GM23338 (cell line): ENCODE measurements around the gene INTS14. TPM values are rescaled to one million over a fixed set of nuclear protein-coding genes. Genes with fewer than 3 reads are reported as not detected.

Experiments
- ATAC-seq: fragments of 200-7000 bp; cut with Tn5 transposase; 3 replicates; pipeline ENCODE4 v1.9.1; 2020
- DNase-seq: peaks from one replicate; pipeline ENCODE4 v3.0.0-alpha.2; 2015; ENCODE audit warnings: low spot score
- H2AFZ ChIP-seq: fragments of 200-600 bp; sonication (generic); 2 replicates; pipeline ENCODE4 v1.8.0; 2016; ENCODE audit warnings: antibody characterized with exemption, mild to moderate bottlenecking, moderate library complexity
- H3F3A ChIP-seq: fragments of 200-600 bp; sonication (generic); replicated peaks from 2 replicates; pipeline ENCODE4 v1.8.0; 2017; ENCODE audit warnings: antibody characterized with exemption, mixed run types, low read depth
- H3K27ac ChIP-seq: fragments of 200-600 bp; sonication (generic); 2 replicates; pipeline ENCODE4 v1.6.1; 2016; ENCODE audit warnings: low read depth
- H3K27me3 ChIP-seq: fragments of 200-600 bp; sonication (generic); 2 replicates; pipeline ENCODE4 v1.8.0; 2016; ENCODE audit warnings: mild to moderate bottlenecking, mixed run types, moderate library complexity; ENCODE audit not compliant: insufficient read depth
- H3K36me3 ChIP-seq: fragments of 200-600 bp; sonication (generic); 2 replicates; pipeline ENCODE4 v1.8.0; 2016; ENCODE audit warnings: mild to moderate bottlenecking; ENCODE audit not compliant: insufficient read depth
- H3K4me1 ChIP-seq: fragments of 200-600 bp; sonication (generic); 2 replicates; pipeline ENCODE4 v1.8.0; 2016; ENCODE audit warnings: mild to moderate bottlenecking, moderate library complexity; ENCODE audit not compliant: insufficient read depth
- H3K4me2 ChIP-seq: fragments of 200-600 bp; sonication (generic); 2 replicates; pipeline ENCODE4 v1.7.1; 2017; ENCODE audit warnings: mixed run types
- H3K4me3 ChIP-seq: fragments of 200-600 bp; sonication (generic); 2 replicates; pipeline ENCODE4 v1.6.1; 2016; ENCODE audit warnings: mixed run types
- H3K79me2 ChIP-seq: fragments of 200-600 bp; sonication (generic); replicated peaks from 2 replicates; pipeline ENCODE4 v1.8.0; 2017; ENCODE audit warnings: mild to moderate bottlenecking; ENCODE audit not compliant: insufficient read depth
- H3K9me2 ChIP-seq: fragments of 200-600 bp; sonication (generic); 2 replicates; pipeline ENCODE4 v1.8.0; 2017; ENCODE audit not compliant: insufficient read depth
- H4K20me1 ChIP-seq: fragments of 200-600 bp; sonication (generic); replicated peaks from 2 replicates; pipeline ENCODE4 v1.8.0; 2017; ENCODE audit warnings: mild to moderate bottlenecking; ENCODE audit not compliant: insufficient read depth
- H3K27ac Mint-ChIP-seq: 2 replicates; pipeline ENCODE4 v1.8.0; 2020; ENCODE audit warnings: inconsistent platforms, mild to moderate bottlenecking, moderate library complexity, mixed read lengths
- H3K27me3 Mint-ChIP-seq: 3 replicates; pipeline ENCODE4 v1.8.0; 2022; ENCODE audit warnings: low read depth, mild to moderate bottlenecking, moderate library complexity, mixed read lengths, inconsistent platforms; ENCODE audit not compliant: insufficient read depth, poor library complexity
- H3K36me3 Mint-ChIP-seq: 3 replicates; pipeline ENCODE4 v1.8.0; 2021; ENCODE audit warnings: low read depth, mild to moderate bottlenecking, inconsistent platforms, moderate library complexity, mixed read lengths
- H3K4me1 Mint-ChIP-seq: 3 replicates; pipeline ENCODE4 v1.8.0; 2020; ENCODE audit warnings: mild to moderate bottlenecking, inconsistent platforms, mixed read lengths
- H3K4me3 Mint-ChIP-seq: 3 replicates; pipeline ENCODE4 v1.8.0; 2021; ENCODE audit warnings: moderate library complexity, mild to moderate bottlenecking, inconsistent platforms, mixed read lengths
- H3K9me3 Mint-ChIP-seq: 3 replicates; pipeline ENCODE4 v1.8.0; 2020; ENCODE audit warnings: moderate library complexity, mild to moderate bottlenecking, inconsistent platforms, mixed read lengths
- CREB1 ChIP-seq: fragments of 250-450 bp; sonication (Bioruptor Pico); IDR thresholded peaks from 2 replicates; pipeline ENCODE4 v1.5.0; 2020; ENCODE audit warnings: low read depth, mild to moderate bottlenecking, moderate library complexity
- EZH2 ChIP-seq: fragments of 200-600 bp; sonication (generic); IDR thresholded peaks from one replicate; pipeline ENCODE4 v1.8.0; 2017; ENCODE audit warnings: antibody characterized with exemption, mild to moderate bottlenecking, low read depth; ENCODE audit not compliant: unreplicated experiment
- EZH2phosphoT487 ChIP-seq: fragments of 200-600 bp; sonication (generic); IDR thresholded peaks from one replicate; pipeline ENCODE4 v1.8.1; 2018; ENCODE audit warnings: antibody characterized with exemption; ENCODE audit not compliant: unreplicated experiment
- JUNB ChIP-seq: IDR thresholded peaks from one replicate; pipeline ENCODE4 v1.6.1; 2016; ENCODE audit warnings: antibody characterized with exemption; ENCODE audit not compliant: unreplicated experiment
- NANOG ChIP-seq: IDR thresholded peaks from 2 replicates; pipeline ENCODE4 v1.6.1; 2016; ENCODE audit warnings: antibody characterized with exemption, borderline replicate concordance
- POLR2AphosphoS5 ChIP-seq: IDR thresholded peaks from 2 replicates; pipeline ENCODE4 v1.6.1; 2016; ENCODE audit warnings: antibody characterized with exemption, low read depth
- STAT1 ChIP-seq: IDR thresholded peaks from one replicate; pipeline ENCODE4 v1.6.1; 2016; ENCODE audit warnings: antibody characterized with exemption; ENCODE audit not compliant: unreplicated experiment
- ZNF114 ChIP-seq: fragments of 250-450 bp; sonication (Bioruptor Pico); IDR thresholded peaks from 2 replicates; pipeline ENCODE4 v1.5.0; 2020; ENCODE audit warnings: mild to moderate bottlenecking, moderate library complexity
- ZNF331 ChIP-seq: fragments of 250-450 bp; sonication (Bioruptor Pico); IDR thresholded peaks from 2 replicates; pipeline ENCODE4 v1.5.0; 2020; ENCODE audit warnings: low read depth, mild to moderate bottlenecking, moderate library complexity
- polyA plus RNA-seq: library from polyadenylated mRNA; unstranded; fragments of >200 nt; fragmentation: Nextera tagmentation; extraction: Ambion mirVana; gene quantifications from 2 replicates; pipeline ENCODE4 v1.2.1, GENCODE V29; 2016
- total RNA-seq: library from RNA; depleted of rRNA; stranded (reverse); fragments of >200 nt; shearing (Covaris generic); gene quantifications from 2 replicates; pipeline ENCODE4 v1.2.3, GENCODE V29; 2014
- TF ChIP-seq, protein P1 (sequence below), 2 experiments: fragments of 200-600 bp in 1 of 2; sonication (generic) in 1 of 2; conservative IDR thresholded peaks; 2 replicates each; pipeline versions ENCODE4 v1.5.1 to v1.6.1; 2016 to 2017; ENCODE audit warnings: antibody characterized with exemption in 2 of 2, low read depth in 2 of 2, mild to moderate bottlenecking in 2 of 2, moderate library complexity in 1 of 2
- TF ChIP-seq, protein P2 (sequence below): IDR thresholded peaks from 2 replicates; pipeline ENCODE4 v1.6.1; 2016; ENCODE audit warnings: antibody characterized with exemption
- TF ChIP-seq, protein P3 (sequence below): IDR thresholded peaks from one replicate; pipeline ENCODE4 v1.6.1; 2018; ENCODE audit warnings: antibody characterized with exemption; ENCODE audit not compliant: unreplicated experiment

INTS14 gene
- total and polyA plus RNA-seq, 2 experiments from 2014 or later: 15.2 to 37.7 TPM

DNA sequence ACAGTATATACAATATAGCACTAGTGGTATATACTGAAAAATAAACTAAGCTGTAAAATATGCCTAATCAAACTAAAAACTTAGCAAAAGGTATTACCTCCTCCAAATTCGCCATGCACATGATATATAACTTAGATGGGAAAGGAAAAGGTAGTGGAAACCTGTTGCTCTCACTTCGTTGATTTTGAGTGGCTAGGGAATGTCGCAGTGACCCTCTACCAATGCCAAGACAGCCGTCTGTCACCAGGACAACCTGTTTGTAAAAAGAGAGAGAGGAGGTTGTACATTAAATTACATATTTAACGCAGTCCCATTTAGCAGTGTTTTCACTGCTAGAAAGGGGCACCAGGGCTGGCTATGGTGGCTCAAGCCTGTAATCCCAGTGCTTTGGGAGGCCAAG is 11.3 kb downstream of the INTS14 start:
- ATAC-seq: no peak
- Mint-ChIP-seq H3K27ac (no peak overlapping the region), H3K4me1 (no peaks in the 10 kb centered on the region), H3K9me3 (no peaks in the 10 kb centered on the region), H3K4me3 (no peak overlapping the region), H3K36me3 (peaks cover 31% of the 10 kb centered on the region; the same call in 2 of the 3 replicates), H3K27me3 (no peaks in the 10 kb centered on the region)
- no peaks in the 10 kb centered on the region for H3K27me3 ChIP-seq
- peaks cover 19% of the 10 kb centered on the region; the same call in 1 of the 2 replicates for H3K36me3 ChIP-seq
- H3K4me2 ChIP-seq: no peak overlapping the region
- no peaks in the 10 kb centered on the region for H3K79me2 ChIP-seq
- TF ChIP-seq ZNF331 (CRISPR knock-in tag) (no peak), ZNF114 (CRISPR knock-in tag) (no peak), POLR2AphosphoS5 (no peak), NANOG (no peak), EZH2 (no peak)
- no peak overlapping the region for H3K4me3 ChIP-seq
- H4K20me1 ChIP-seq: no peaks in the 10 kb centered on the region; the same call in none of the 2 replicates
- no peak overlapping the region for H3K27ac ChIP-seq
- no peak for DNase-seq
- H3K9me2 ChIP-seq: no peaks in the 10 kb centered on the region
- no peaks in the 10 kb centered on the region for H3F3A ChIP-seq
- no peak overlapping the region for H2AFZ ChIP-seq
- no peaks in the 10 kb centered on the region for H3K4me1 ChIP-seq

DNA sequence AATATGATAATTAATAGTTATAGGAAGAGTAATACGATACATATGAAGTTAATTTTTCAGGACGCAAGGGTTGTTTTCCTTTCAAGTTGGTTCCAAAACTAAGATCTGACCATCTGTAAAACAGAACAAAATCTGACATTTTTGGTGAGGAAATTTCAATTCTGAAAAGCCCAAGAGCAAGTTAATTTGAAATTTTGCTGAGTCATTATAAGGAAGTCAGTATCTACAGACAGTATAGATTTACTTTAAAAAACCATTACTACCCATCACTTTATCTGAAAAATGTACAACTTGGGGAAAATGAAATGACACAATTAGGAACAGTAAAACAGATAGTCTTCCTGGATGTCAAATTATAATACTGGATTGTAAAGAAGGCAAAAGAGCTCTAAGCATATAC is 12.5 kb downstream of the INTS14 start:
- ATAC-seq (no peak), DNase-seq (no peak)
- Mint-ChIP-seq H3K4me1 (no peaks in the 10 kb centered on the region), H3K4me3 (no peak overlapping the region), H3K27me3 (no peaks in the 10 kb centered on the region), H3K27ac (peak overlapping the region; percentile 87), H3K36me3 (peaks cover 32% of the 10 kb centered on the region; the same call in 2 of the 3 replicates), H3K9me3 (no peaks in the 10 kb centered on the region)
- no peak overlapping the region for H3K4me2 ChIP-seq
- no peak overlapping the region for H2AFZ ChIP-seq
- no peaks in the 10 kb centered on the region; the same call in none of the 2 replicates for H4K20me1 ChIP-seq
- no peaks in the 10 kb centered on the region for H3K79me2 ChIP-seq
- H3K36me3 ChIP-seq: peaks cover 21% of the 10 kb centered on the region; the same call in 1 of the 2 replicates
- no peaks in the 10 kb centered on the region for H3K27me3 ChIP-seq
- no peak overlapping the region for H3K4me3 ChIP-seq
- no peaks in the 10 kb centered on the region for H3F3A ChIP-seq
- H3K9me2 ChIP-seq: no peaks in the 10 kb centered on the region
- H3K4me1 ChIP-seq: no peaks in the 10 kb centered on the region
- 0 out of 2 replicates have a peak overlapping the region, but pooled peaks have one; percentile 36 for H3K27ac ChIP-seq
- TF ChIP-seq ZNF114 (CRISPR knock-in tag) (no peak), CREB1 (no peak), EZH2 (no peak), ZNF331 (CRISPR knock-in tag) (no peak), EZH2phosphoT487 (no peak), JUNB (no peak), POLR2AphosphoS5 (no peak), STAT1 (no peak)
- TF ChIP-seq, protein P1, sequence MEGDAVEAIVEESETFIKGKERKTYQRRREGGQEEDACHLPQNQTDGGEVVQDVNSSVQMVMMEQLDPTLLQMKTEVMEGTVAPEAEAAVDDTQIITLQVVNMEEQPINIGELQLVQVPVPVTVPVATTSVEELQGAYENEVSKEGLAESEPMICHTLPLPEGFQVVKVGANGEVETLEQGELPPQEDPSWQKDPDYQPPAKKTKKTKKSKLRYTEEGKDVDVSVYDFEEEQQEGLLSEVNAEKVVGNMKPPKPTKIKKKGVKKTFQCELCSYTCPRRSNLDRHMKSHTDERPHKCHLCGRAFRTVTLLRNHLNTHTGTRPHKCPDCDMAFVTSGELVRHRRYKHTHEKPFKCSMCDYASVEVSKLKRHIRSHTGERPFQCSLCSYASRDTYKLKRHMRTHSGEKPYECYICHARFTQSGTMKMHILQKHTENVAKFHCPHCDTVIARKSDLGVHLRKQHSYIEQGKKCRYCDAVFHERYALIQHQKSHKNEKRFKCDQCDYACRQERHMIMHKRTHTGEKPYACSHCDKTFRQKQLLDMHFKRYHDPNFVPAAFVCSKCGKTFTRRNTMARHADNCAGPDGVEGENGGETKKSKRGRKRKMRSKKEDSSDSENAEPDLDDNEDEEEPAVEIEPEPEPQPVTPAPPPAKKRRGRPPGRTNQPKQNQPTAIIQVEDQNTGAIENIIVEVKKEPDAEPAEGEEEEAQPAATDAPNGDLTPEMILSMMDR (conservative IDR thresholded peaks at IDR 0.05; ENCODE audit: low read depth in 2 of 2): no peak
- TF ChIP-seq, protein P2, sequence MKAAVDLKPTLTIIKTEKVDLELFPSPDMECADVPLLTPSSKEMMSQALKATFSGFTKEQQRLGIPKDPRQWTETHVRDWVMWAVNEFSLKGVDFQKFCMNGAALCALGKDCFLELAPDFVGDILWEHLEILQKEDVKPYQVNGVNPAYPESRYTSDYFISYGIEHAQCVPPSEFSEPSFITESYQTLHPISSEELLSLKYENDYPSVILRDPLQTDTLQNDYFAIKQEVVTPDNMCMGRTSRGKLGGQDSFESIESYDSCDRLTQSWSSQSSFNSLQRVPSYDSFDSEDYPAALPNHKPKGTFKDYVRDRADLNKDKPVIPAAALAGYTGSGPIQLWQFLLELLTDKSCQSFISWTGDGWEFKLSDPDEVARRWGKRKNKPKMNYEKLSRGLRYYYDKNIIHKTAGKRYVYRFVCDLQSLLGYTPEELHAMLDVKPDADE: no peak
- TF ChIP-seq, protein P3, sequence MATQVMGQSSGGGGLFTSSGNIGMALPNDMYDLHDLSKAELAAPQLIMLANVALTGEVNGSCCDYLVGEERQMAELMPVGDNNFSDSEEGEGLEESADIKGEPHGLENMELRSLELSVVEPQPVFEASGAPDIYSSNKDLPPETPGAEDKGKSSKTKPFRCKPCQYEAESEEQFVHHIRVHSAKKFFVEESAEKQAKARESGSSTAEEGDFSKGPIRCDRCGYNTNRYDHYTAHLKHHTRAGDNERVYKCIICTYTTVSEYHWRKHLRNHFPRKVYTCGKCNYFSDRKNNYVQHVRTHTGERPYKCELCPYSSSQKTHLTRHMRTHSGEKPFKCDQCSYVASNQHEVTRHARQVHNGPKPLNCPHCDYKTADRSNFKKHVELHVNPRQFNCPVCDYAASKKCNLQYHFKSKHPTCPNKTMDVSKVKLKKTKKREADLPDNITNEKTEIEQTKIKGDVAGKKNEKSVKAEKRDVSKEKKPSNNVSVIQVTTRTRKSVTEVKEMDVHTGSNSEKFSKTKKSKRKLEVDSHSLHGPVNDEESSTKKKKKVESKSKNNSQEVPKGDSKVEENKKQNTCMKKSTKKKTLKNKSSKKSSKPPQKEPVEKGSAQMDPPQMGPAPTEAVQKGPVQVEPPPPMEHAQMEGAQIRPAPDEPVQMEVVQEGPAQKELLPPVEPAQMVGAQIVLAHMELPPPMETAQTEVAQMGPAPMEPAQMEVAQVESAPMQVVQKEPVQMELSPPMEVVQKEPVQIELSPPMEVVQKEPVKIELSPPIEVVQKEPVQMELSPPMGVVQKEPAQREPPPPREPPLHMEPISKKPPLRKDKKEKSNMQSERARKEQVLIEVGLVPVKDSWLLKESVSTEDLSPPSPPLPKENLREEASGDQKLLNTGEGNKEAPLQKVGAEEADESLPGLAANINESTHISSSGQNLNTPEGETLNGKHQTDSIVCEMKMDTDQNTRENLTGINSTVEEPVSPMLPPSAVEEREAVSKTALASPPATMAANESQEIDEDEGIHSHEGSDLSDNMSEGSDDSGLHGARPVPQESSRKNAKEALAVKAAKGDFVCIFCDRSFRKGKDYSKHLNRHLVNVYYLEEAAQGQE: no peak
